Ovary (tissue), 9 donors: ENCODE measurements around the gene TCTA. TPM values are rescaled to one million over a fixed set of nuclear protein-coding genes. Genes with fewer than 3 reads are reported as not detected.
"Not testable (repeated sequence)": the region's sequence is repeated elsewhere in the genome, so short reads cannot be mapped to it uniquely, and the experiment has no call there.

Source experiments
- DNase-seq, 5 donors: peaks; one replicate each; pipeline ENCODE4 v3.0.0-alpha.2; 2019 to 2020
- H3K27ac ChIP-seq, 2 donors: fragments of 200-600 bp; one replicate each; pipeline versions ENCODE4 v1.5.1 to v1.8.0; 2019 to 2022
- H3K27me3 ChIP-seq: fragments of 200-600 bp; one replicate; pipeline ENCODE4 v1.8.0; 2022
- H3K36me3 ChIP-seq: fragments of 200-600 bp; sonication (generic); one replicate; pipeline ENCODE4 v1.5.1; 2019
- H3K4me1 ChIP-seq: one replicate; pipeline ENCODE4 v1.8.1; 2013; ENCODE audit warnings: mild to moderate bottlenecking, moderate library complexity; ENCODE audit not compliant: insufficient read depth
- H3K4me3 ChIP-seq: fragments of 200-600 bp; sonication (generic); one replicate; pipeline ENCODE4 v1.5.1; 2017
- H3K9me3 ChIP-seq, 2 donors: fragments of 200-600 bp in 1 of 2; sonication (generic) in 1 of 2; one replicate each; pipeline versions ENCODE4 v1.5.1 to v1.8.1; 2013 to 2019; ENCODE audit warnings: mild to moderate bottlenecking in 1 of 2, moderate library complexity in 1 of 2
- CTCF ChIP-seq, 3 donors: fragments of 450-650 bp in 2 of 3; fragments of 200-600 bp in 1 of 3; IDR thresholded peaks; one replicate each; pipeline versions ENCODE4 v1.5.1 to v1.8.0; 2016 to 2022; ENCODE audit warnings: antibody characterized with exemption in 3 of 3, mild to moderate bottlenecking in 1 of 3
- EP300 ChIP-seq: sonication (generic); formaldehyde crosslinking; IDR thresholded peaks from one replicate; pipeline ENCODE4 v1.6.1; 2017; ENCODE audit warnings: antibody characterized with exemption
- POLR2A ChIP-seq: fragments of 450-650 bp; IDR thresholded peaks from one replicate; pipeline ENCODE4 v1.6.1; 2017; ENCODE audit warnings: antibody characterized with exemption, mild to moderate bottlenecking, moderate library complexity
- WGBS, 3 donors: extraction: QIAGEN DNeasy Blood & Tissue Kit in 1 of 3; methylation state at CpG; one replicate each; pipeline versions ENCODE4 v1.1.5 to v1.1.7; 2013 to 2017; 5-methylcytosine and 5-hydroxymethylcytosine counted together
- intact Hi-C, 4 donors: fragments of 100-400 bp; cut with DNase I; formaldehyde crosslinking; loops; one replicate each; pipeline versions ENCODE4 v1.11.0 to v1.15.1; 2022 to 2023
- polyA plus RNA-seq, 2 donors: library from polyadenylated mRNA; stranded (reverse); fragments of 200-250 nt in 1 of 2; fragments of 350-450 nt in 1 of 2; fragmentation: Illumina TruSeq in 1 of 2; extraction: RNeasy Lipid Tissue Mini Kit (QIAGEN cat#74804) in 1 of 2; gene quantifications; one replicate each; pipeline ENCODE4 v1.2.3, GENCODE V29; 2013 to 2014
- total RNA-seq, 7 donors: library from RNA; depleted of rRNA in 2 of 7; stranded (reverse); fragments of >200 nt in 2 of 7; fragmentation: NEBNext Ultra II Directional in 3 of 7; extraction: Animal tissue kit (Norgen Biotek cat#: 25700) in 3 of 7; gene quantifications; one replicate each; pipeline versions ENCODE4 v1.1.0 to v1.2.4, GENCODE V29; 2016 to 2023
- donor health status: DM: no; HTN: no; CAD: no; lungs with moderate emphysema.
- donor health status: DM: no; HTN: no; CAD: no.
- donor health status: Bipolar disorder and iron deficiency.
- donor health status: DM: yes; HTN: yes; CAD: no.
- donor health status: DM: no; HTN: no; CAD: no.
- donor health status: DM: yes; HTN: yes; CAD: no.

TCTA gene
- total and polyA plus RNA-seq, 9 donors = 22.4 to 63.0 (median 29.6) TPM

DNA sequence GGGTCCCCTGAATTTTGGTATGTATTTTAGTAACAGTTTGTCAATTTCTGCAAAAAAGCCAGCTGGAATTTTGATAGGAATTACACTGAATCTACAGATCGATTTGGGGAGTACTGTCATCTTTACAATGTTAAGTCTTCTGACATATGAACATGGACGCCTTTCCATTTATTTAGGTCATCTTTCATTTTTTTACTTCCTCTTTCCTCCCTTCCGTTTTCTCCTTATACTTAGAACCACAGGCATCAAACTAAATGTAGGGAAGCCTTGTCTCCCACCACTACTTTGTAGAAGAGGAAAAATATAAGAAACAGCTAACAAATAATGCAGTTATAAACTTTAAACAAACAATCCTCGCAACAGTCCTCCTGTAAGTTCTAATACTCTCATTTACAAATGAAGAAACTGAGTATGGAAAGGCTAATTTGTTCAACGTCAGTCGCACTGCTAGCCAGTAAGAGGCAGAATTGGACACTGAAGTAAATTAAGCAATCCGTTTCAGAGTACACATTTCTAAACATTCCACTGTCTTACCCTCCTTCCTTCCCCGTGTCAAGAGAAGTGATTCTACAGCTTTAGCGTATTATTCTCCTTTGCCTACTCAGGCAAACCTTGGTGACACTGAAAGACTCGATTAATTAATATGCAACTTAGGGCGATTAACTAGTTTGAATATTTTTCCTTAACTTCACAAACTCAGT is 26.0 kb upstream of the TCTA start:
- Histone ChIP-seq H3K27me3 (no peaks in the 10 kb centered on the region), H3K9me3 (no peaks in the 10 kb centered on the region), H3K27ac (no peak overlapping the region), H3K36me3 (no peaks in the 10 kb centered on the region), H3K4me3 (no peak overlapping the region), H3K4me1 (peaks cover 6% of the 10 kb centered on the region)
- 70 to 75% (median 73%) methylated on average over 11 of the region's 11 CpGs for WGBS, 3 donors
- intact Hi-C loops = no loop called here
- TF ChIP-seq POLR2A = no peak
- no peak for TF ChIP-seq CTCF (IDR thresholded peaks at IDR 0.05)
- TF ChIP-seq EP300 = no peak
- DNase-seq = no peak

- TF ChIP-seq POLR2A (no peak), EP300 (no peak), CTCF (IDR thresholded peaks at IDR 0.05) (no peak)
- H3K27me3 ChIP-seq = no peaks in the 10 kb centered on the region
- H3K4me1 ChIP-seq = peaks cover 6% of the 10 kb centered on the region
- H3K4me3 ChIP-seq = no peak overlapping the region
- H3K9me3 ChIP-seq = no peaks in the 10 kb centered on the region
- H3K27ac ChIP-seq = no peak overlapping the region
- DNase-seq = no peak
- intact Hi-C loops = no loop called here
- no peaks in the 10 kb centered on the region for H3K36me3 ChIP-seq
- 88 to 96% (median 89%) methylated on average over 2 of the region's 2 CpGs for WGBS, 3 donors
These were observed 24.5 kb upstream of the TCTA start for GRCh38 chr3:49387721-49388120.

- Histone ChIP-seq H3K27ac (no peak overlapping the region), H3K36me3 (no peaks in the 10 kb centered on the region), H3K9me3 (no peaks in the 10 kb centered on the region), H3K4me3 (no peak overlapping the region), H3K4me1 (peaks cover 9% of the 10 kb centered on the region), H3K27me3 (no peaks in the 10 kb centered on the region)
- no peak for DNase-seq
- intact Hi-C loops = no loop called here
- no peak for TF ChIP-seq POLR2A
- TF ChIP-seq CTCF (IDR thresholded peaks at IDR 0.05) = no peak
- TF ChIP-seq EP300 = no peak
- WGBS, 3 donors = 81 to 89% (median 88%) methylated on average over 1 of the region's 1 CpG
These were observed 23.9 kb upstream of the TCTA start for GRCh38 chr3:49388289-49388820.

GRCh38 chr3:49389297-49389696 is 22.9 kb upstream of the TCTA start:
- intact Hi-C loops = no loop called here
- WGBS, 3 donors = 95 to 98% (median 96%) methylated on average over 6 of the region's 6 CpGs
- Histone ChIP-seq H3K4me1 (peaks cover 5% of the 10 kb centered on the region), H3K36me3 (no peaks in the 10 kb centered on the region), H3K9me3 (no peaks in the 10 kb centered on the region), H3K27me3 (no peaks in the 10 kb centered on the region), H3K4me3 (no peak overlapping the region), H3K27ac (no peak overlapping the region)
- no peak for DNase-seq
- no peak for TF ChIP-seq EP300
- TF ChIP-seq CTCF (IDR thresholded peaks at IDR 0.05) = no peak
- TF ChIP-seq POLR2A = no peak

DNA sequence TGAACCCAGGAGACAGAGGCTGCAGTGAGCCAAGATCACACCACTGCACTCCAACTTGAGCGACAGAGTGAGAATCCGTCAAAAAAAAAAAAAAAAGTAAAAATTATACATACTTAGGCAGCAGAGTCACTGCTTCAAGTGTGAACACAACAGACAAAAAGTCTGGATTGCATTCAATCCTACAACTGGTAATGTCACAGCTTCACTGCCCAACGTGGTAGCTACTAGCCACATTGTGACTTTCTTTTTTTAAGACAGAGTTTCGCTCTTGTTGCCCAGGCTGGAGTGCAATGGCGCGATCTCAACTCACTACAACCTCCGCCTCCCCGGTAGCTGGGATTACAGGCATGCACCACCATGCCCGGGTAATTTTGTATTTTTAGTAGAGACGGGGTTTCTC is 20.9 kb upstream of the TCTA start:
- H3K36me3 ChIP-seq, intact Hi-C loops, H3K27me3 ChIP-seq, H3K4me3 ChIP-seq, H3K27ac ChIP-seq, H3K4me1 ChIP-seq, DNase-seq, H3K9me3 ChIP-seq: not testable (repeated sequence)
- 81 to 87% (median 84%) methylated on average over 10 of the region's 10 CpGs for WGBS, 3 donors
